PC-9 (cell line): ENCODE results near the gene TCF20. TPM values are rescaled to one million over a fixed set of nuclear protein-coding genes. Genes with fewer than 3 reads are reported as not detected.

Experiments used
- BruUV-seq: library from RNA; stranded (reverse); fragments of 400-500 nt; replicated peaks from 2 replicates; lab custom pipeline; 2021; lab: Mats Ljungman, UMichigan
- CTCF ChIA-PET: fragments of 300-600 bp; sonication (Branson Sonifier 250); formaldehyde crosslinking; loops from one replicate; lab custom pipeline; 2022; ENCODE audit warnings: antibody characterized with exemption; lab: Charles Lee
- POLR2A ChIA-PET: fragments of 300-600 bp; sonication (Branson Sonifier 250); formaldehyde crosslinking; loops from one replicate; lab custom pipeline; 2022; ENCODE audit warnings: antibody characterized with exemption; ENCODE audit not compliant: unreplicated experiment; lab: Charles Lee
- DNase-seq, 2 experiments: peaks; one replicate each; pipeline versions ENCODE4 v3.0.0 to v3.0.0-alpha.2; 2015 to 2022; ENCODE audit warnings: mixed read lengths in 1 of 2
- H2AFZ ChIP-seq: fragments of 200-600 bp; sonication (generic); 2 replicates; pipeline ENCODE4 v1.8.1; 2017; ENCODE audit warnings: antibody characterized with exemption
- H3F3A ChIP-seq: fragments of 200-600 bp; sonication (generic); 2 replicates; pipeline ENCODE4 v1.8.1; 2017; ENCODE audit warnings: antibody characterized with exemption, mild to moderate bottlenecking, low read depth; ENCODE audit not compliant: insufficient read depth
- H3K27ac ChIP-seq: fragments of 200-600 bp; sonication (generic); 2 replicates; pipeline ENCODE4 v1.6.1; 2016; ENCODE audit warnings: mixed run types
- H3K27me3 ChIP-seq: fragments of 200-600 bp; sonication (generic); 2 replicates; pipeline ENCODE4 v1.6.1; 2016; ENCODE audit warnings: low read depth, mixed run types; ENCODE audit not compliant: insufficient read depth
- H3K36me3 ChIP-seq: fragments of 200-600 bp; sonication (generic); 2 replicates; pipeline ENCODE4 v1.6.1; 2016; ENCODE audit warnings: low read depth, mixed run types
- H3K4me1 ChIP-seq: fragments of 200-600 bp; sonication (generic); replicated peaks from 2 replicates; pipeline ENCODE4 v1.6.1; 2016; ENCODE audit warnings: mixed run types; ENCODE audit not compliant: insufficient read depth
- H3K4me2 ChIP-seq: fragments of 200-600 bp; sonication (generic); 2 replicates; pipeline ENCODE4 v1.6.1; 2017; ENCODE audit warnings: mixed run types
- H3K4me3 ChIP-seq: fragments of 200-600 bp; sonication (generic); 2 replicates; pipeline ENCODE4 v1.6.1; 2016; ENCODE audit warnings: mixed run types
- H3K79me2 ChIP-seq: fragments of 200-600 bp; sonication (generic); 2 replicates; pipeline ENCODE4 v1.6.1; 2017; ENCODE audit warnings: low read depth, mixed run types
- H3K9me2 ChIP-seq: fragments of 200-600 bp; sonication (generic); 2 replicates; pipeline ENCODE4 v1.8.1; 2017; ENCODE audit warnings: mild to moderate bottlenecking; ENCODE audit not compliant: insufficient read depth
- H3K9me3 ChIP-seq: fragments of 200-600 bp; sonication (generic); 2 replicates; pipeline ENCODE4 v1.8.1; 2016; ENCODE audit warnings: low read depth; ENCODE audit not compliant: insufficient read depth
- H4K20me1 ChIP-seq: fragments of 200-600 bp; sonication (generic); 2 replicates; pipeline ENCODE4 v1.8.1; 2017; ENCODE audit not compliant: insufficient read depth
- EZH2 ChIP-seq: fragments of 200-600 bp; sonication (generic); IDR thresholded peaks from 2 replicates; pipeline ENCODE4 v1.8.0; 2017; ENCODE audit warnings: antibody characterized with exemption, low read depth
- intact Hi-C: fragments of 100-400 bp; cut with micrococcal nuclease; formaldehyde crosslinking; loops from one replicate; pipeline ENCODE4 v1.10.0; 2022; ENCODE audit not compliant: unreplicated experiment
- total RNA-seq: library from RNA; stranded (reverse); gene quantifications from 2 replicates; pipeline ENCODE4 v1.2.3, GENCODE V29; 2021
- TF ChIP-seq, protein P1 (sequence below): fragments of 200-600 bp; sonication (generic); conservative IDR thresholded peaks from 2 replicates; pipeline ENCODE4 v1.6.1; 2017; ENCODE audit warnings: mixed run types, antibody characterized with exemption, mild to moderate bottlenecking, moderate library complexity

TCF20 gene
- total RNA-seq, 1 experiment from 2014 or later = 79.1 TPM

DNA sequence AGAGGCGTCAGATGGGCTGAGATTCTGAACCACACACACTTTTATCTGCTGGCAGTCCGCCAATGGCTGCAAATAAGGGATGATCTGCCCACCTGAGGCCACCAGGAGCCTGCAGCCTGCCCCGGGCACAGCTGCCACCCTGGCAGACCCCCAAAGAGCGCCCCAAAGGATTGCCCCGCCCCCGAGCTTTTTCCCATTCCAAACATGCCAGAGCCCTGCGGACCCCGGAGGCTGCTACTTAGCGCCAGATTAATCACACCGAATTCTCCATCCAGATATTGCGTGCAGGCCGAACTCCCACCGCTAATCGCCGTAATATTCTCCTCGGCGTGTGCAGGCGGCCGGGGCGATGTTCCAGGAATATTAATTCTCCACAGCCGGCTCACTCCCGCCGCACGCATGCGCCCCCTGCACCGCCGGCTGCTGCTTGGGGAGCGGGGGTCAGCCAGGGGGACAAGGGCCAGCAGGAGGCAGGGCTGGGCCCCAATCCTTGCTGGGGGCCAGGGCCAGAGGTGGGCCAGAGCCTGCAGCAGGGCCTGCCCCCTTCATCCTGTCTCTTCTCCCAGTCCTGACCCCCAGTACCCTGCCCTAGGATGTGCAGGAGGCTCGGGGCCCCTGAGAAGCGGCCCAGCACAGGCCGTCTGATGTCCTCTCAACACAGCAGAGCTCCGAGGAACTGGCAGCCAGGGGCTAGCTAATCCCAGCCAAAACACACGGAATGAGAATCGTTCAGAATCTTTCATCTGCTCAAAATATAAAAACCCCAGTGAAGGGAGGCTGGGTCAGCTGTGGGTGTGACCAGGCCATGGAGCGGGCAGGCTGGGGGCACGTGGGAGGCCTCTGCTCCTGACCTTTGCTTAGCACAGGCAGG, 19.5 kb upstream of the TCF20 start:
- Histone ChIP-seq H3K9me2 (no peaks in the 10 kb centered on the region), H3K4me2 (no peak overlapping the region), H3K4me1 (peaks cover 15% of the 10 kb centered on the region), H3K79me2 (no peaks in the 10 kb centered on the region), H3K9me3 (no peaks in the 10 kb centered on the region), H3K27me3 (no peaks in the 10 kb centered on the region), H3K36me3 (no peaks in the 10 kb centered on the region), H2AFZ (no peak overlapping the region), H3K27ac (no peak overlapping the region), H4K20me1 (peaks cover 13% of the 10 kb centered on the region), H3K4me3 (no peak overlapping the region), H3F3A (peaks cover 3% of the 10 kb centered on the region; the same call in 1 of the 2 replicates)
- no peak for TF ChIP-seq EZH2
- TF ChIP-seq, protein P1, sequence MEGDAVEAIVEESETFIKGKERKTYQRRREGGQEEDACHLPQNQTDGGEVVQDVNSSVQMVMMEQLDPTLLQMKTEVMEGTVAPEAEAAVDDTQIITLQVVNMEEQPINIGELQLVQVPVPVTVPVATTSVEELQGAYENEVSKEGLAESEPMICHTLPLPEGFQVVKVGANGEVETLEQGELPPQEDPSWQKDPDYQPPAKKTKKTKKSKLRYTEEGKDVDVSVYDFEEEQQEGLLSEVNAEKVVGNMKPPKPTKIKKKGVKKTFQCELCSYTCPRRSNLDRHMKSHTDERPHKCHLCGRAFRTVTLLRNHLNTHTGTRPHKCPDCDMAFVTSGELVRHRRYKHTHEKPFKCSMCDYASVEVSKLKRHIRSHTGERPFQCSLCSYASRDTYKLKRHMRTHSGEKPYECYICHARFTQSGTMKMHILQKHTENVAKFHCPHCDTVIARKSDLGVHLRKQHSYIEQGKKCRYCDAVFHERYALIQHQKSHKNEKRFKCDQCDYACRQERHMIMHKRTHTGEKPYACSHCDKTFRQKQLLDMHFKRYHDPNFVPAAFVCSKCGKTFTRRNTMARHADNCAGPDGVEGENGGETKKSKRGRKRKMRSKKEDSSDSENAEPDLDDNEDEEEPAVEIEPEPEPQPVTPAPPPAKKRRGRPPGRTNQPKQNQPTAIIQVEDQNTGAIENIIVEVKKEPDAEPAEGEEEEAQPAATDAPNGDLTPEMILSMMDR = no peak
- intact Hi-C loops = no loop called here
- POLR2A ChIA-PET = no interaction called here
- CTCF ChIA-PET = no interaction called here
- no peak for DNase-seq
- no TSS peak for BruUV-seq

GRCh38 chr22:42288791-42289190, 18.3 kb upstream of the TCF20 start:
- CTCF ChIA-PET = no interaction called here

GRCh38 chr22:42287174-42287890, 16.9 kb upstream of the TCF20 start:
- H3K36me3 ChIP-seq = no peaks in the 10 kb centered on the region
- no peak overlapping the region for H3K4me2 ChIP-seq
- H3K27ac ChIP-seq = no peak overlapping the region
- ChIA-PET CTCF (no interaction called here), POLR2A (no interaction called here)
- no peak overlapping the region for H3K4me3 ChIP-seq
- no TSS peak for BruUV-seq
- no peak overlapping the region for H2AFZ ChIP-seq
- no peaks in the 10 kb centered on the region for H3K4me1 ChIP-seq
- no peaks in the 10 kb centered on the region for H3F3A ChIP-seq
- no peaks in the 10 kb centered on the region for H3K9me2 ChIP-seq
- H3K79me2 ChIP-seq = no peaks in the 10 kb centered on the region
- DNase-seq = no peak
- intact Hi-C loops = no loop called here
- TF ChIP-seq, protein P1 = no peak
- no peak for TF ChIP-seq EZH2
- no peaks in the 10 kb centered on the region for H3K9me3 ChIP-seq
- H3K27me3 ChIP-seq = no peaks in the 10 kb centered on the region
- no peaks in the 10 kb centered on the region for H4K20me1 ChIP-seq

More at GRCh38 chr22:42288791-42289190, 18.3 kb upstream of the TCF20 start:
- Histone ChIP-seq H2AFZ (no peak overlapping the region), H3K9me2 (no peaks in the 10 kb centered on the region), H3K79me2 (no peaks in the 10 kb centered on the region), H3K27me3 (no peaks in the 10 kb centered on the region), H3K36me3 (no peaks in the 10 kb centered on the region), H4K20me1 (peaks cover 9% of the 10 kb centered on the region), H3F3A (peaks cover 3% of the 10 kb centered on the region; the same call in 1 of the 2 replicates), H3K9me3 (no peaks in the 10 kb centered on the region), H3K27ac (no peak overlapping the region), H3K4me2 (no peak overlapping the region), H3K4me1 (peaks cover 13% of the 10 kb centered on the region), H3K4me3 (no peak overlapping the region)
- intact Hi-C loops = no loop called here
- no peak for DNase-seq
- POLR2A ChIA-PET = no interaction called here
- TF ChIP-seq EZH2 = no peak
- TF ChIP-seq, protein P1 = no peak
- no TSS peak for BruUV-seq
